ENCODE results near the gene BTBD8.
"Not testable (repeated sequence)": the region's sequence is repeated elsewhere in the genome, so short reads cannot be mapped to it uniquely, and the experiment has no call there.

The BTBD8 gene

DNA sequence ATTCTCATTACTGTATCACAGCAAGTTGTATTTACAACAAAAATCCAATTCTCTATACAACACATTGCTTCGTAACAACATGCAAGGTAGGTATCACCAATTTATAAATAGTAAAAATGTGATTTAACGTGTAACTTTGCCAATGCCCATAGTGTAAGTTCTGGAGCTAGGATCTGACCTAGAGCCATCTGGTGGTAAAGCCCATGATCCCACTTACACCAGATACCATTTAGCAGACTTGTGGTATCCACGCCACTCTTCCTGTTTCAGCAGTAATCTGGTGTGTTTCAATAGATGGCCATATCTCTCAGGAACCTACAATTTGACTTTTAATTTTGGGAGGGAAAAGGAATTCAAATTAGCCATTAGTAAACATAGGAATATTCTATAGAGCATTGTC is 15.1 kb upstream of the BTBD8 start:
- no CpG with 5 or more reads among the region's 3 CpGs for WGBS (ENCODE audit: insufficient coverage, insufficient read length)
- no peak for DNase-seq (ENCODE audit: low read depth, low spot score)

DNA sequence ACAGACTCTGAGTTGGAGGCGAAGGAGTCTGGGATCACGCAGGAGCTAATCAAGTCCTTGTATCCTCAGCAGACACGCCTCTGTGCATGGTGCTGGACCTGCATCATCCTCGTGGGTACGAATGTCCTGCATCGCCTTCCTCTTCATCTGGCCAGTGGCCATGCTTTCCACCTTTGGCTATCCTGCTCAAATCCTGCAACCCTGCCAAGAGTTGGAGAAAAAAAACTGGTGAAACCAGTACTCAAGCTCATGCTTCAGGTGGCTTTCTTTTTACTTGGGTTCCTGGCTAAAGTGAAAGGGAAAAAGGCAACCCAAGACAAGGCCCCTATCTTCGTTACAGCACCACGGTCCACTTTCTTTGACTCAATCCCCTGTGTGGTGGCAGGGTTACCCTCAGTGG is 13.8 kb upstream of the BTBD8 start:
- H3K27ac ChIP-seq (ENCODE audit: low read length): no peak overlapping the region
- no peak for DNase-seq (ENCODE audit: low read depth, low spot score)

More for the DNA sequence above, 15.1 kb upstream of the BTBD8 start:
- Histone ChIP-seq H3K4me3 (ENCODE audit: low read length) (no peak overlapping the region), H3K9me3 (ENCODE audit: control insufficient read depth, insufficient read depth, low read length) (no peaks in the 10 kb centered on the region), H3K36me3 (ENCODE audit: control insufficient read depth, insufficient read depth, low read length) (no peaks in the 10 kb centered on the region), H3K27ac (ENCODE audit: low read length) (no peak overlapping the region), H3K27me3 (ENCODE audit: control insufficient read depth, insufficient read depth, low read length) (no peaks in the 10 kb centered on the region), H3K4me1 (ENCODE audit: control insufficient read depth, insufficient read depth, low read length) (no peaks in the 10 kb centered on the region; the same call in 1 of the 2 replicates)

DNA sequence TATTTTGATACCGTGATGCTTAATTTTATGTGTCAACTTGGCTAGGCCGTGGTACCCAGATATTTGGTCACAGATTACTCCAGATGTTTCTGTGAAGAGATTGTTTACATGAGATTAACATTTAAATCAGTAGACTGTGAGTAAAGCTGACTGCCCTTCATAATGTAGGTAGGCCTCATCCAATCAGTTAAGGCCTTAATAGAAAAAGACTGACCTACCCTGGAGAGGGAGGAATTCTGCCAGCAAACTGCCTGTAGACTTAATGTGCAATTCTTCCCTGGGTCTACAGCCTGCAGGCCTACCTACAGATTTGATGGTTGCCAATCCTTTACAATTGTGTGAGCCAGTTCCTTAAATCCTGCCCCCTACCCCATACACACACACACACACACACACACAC is 9.3 kb upstream of the BTBD8 start:
- WGBS (ENCODE audit: insufficient coverage, insufficient read length): no CpG with 5 or more reads among the region's 2 CpGs
- H3K27ac ChIP-seq (ENCODE audit: low read length): no peak overlapping the region

More for the DNA sequence above, 13.8 kb upstream of the BTBD8 start:
- no peaks in the 10 kb centered on the region; the same call in 1 of the 2 replicates for H3K4me1 ChIP-seq (ENCODE audit: control insufficient read depth, insufficient read depth, low read length)
- no peaks in the 10 kb centered on the region for H3K27me3 ChIP-seq (ENCODE audit: control insufficient read depth, insufficient read depth, low read length)
- H3K4me3 ChIP-seq (ENCODE audit: low read length): no peak overlapping the region
- H3K36me3 ChIP-seq (ENCODE audit: control insufficient read depth, insufficient read depth, low read length): no peaks in the 10 kb centered on the region
- WGBS (ENCODE audit: insufficient coverage, insufficient read length): no CpG with 5 or more reads among the region's 8 CpGs
- H3K9me3 ChIP-seq (ENCODE audit: control insufficient read depth, insufficient read depth, low read length): no peaks in the 10 kb centered on the region

DNA sequence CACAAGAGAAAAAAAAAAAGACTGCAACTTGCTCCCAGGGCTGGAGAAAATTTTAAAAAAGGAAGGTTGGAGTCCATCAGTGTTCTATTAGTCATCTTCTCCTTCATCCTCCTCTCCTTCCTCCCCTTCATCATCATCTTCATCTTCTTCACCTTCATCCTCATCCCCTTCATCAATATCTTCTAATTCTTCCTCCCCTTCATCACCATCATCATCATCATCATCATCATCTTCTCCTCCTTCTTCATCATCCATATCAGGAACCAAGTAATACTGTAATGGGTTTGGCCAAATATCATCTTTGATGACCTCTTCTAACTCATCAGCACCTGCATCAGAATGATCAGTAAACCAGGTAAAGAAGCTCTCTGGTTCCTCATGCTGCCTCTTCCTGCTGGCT is 5.7 kb upstream of the BTBD8 start:
- not testable (repeated sequence) for DNase-seq (ENCODE audit: low read depth, low spot score); H3K27ac ChIP-seq (ENCODE audit: low read length); H3K27me3 ChIP-seq (ENCODE audit: control insufficient read depth, insufficient read depth, low read length); H3K4me1 ChIP-seq (ENCODE audit: control insufficient read depth, insufficient read depth, low read length); H3K4me3 ChIP-seq (ENCODE audit: low read length); H3K36me3 ChIP-seq (ENCODE audit: control insufficient read depth, insufficient read depth, low read length); H3K9me3 ChIP-seq (ENCODE audit: control insufficient read depth, insufficient read depth, low read length)

More for the DNA sequence above, 9.3 kb upstream of the BTBD8 start:
- H3K36me3 ChIP-seq (ENCODE audit: control insufficient read depth, insufficient read depth, low read length): no peaks in the 10 kb centered on the region
- H3K27me3 ChIP-seq (ENCODE audit: control insufficient read depth, insufficient read depth, low read length): no peaks in the 10 kb centered on the region
- DNase-seq (ENCODE audit: low read depth, low spot score): no peak
- no peak overlapping the region for H3K4me3 ChIP-seq (ENCODE audit: low read length)
- H3K9me3 ChIP-seq (ENCODE audit: control insufficient read depth, insufficient read depth, low read length): no peaks in the 10 kb centered on the region
- H3K4me1 ChIP-seq (ENCODE audit: control insufficient read depth, insufficient read depth, low read length): no peaks in the 10 kb centered on the region; the same call in 1 of the 2 replicates

DNA sequence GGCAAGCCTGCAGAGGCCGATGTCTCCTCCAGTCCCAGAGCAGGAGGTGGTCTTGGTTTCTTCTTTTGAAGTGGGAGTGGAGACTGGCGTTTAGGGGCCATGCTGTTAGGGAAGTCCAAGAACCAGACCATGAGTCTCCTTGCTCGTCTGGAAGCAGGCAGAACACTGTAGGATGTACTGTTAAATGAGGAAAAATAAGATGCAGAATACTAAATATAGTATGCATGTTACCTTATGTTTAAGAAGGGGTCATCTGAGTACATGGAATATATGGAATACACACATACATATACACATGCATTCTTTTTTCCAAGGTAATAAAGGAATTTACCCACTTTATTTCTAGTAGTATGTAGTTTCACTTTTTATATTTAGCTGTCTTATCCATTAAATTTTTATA is 4.8 kb upstream of the BTBD8 start, which contains the start of gene SETSIP:
SETSIP (minus strand) TSS at position 101 of the 400 bp plus-strand sequence; CDS start at position 101, 0 bp downstream.
- no CpG with 5 or more reads among the region's 3 CpGs for WGBS (ENCODE audit: insufficient coverage, insufficient read length)
- no peak within 1 kb of the TSS for H3K4me3 ChIP-seq (ENCODE audit: low read length)
- no peaks in the 10 kb centered on the region for H3K4me1 ChIP-seq (ENCODE audit: control insufficient read depth, insufficient read depth, low read length)
- no peak for DNase-seq (ENCODE audit: low read depth, low spot score)
- H3K9me3 ChIP-seq (ENCODE audit: control insufficient read depth, insufficient read depth, low read length): no peaks in the 10 kb centered on the region
- no peaks in the 10 kb centered on the region for H3K27me3 ChIP-seq (ENCODE audit: control insufficient read depth, insufficient read depth, low read length)
- no peak within 1 kb of the TSS for H3K27ac ChIP-seq (ENCODE audit: low read length)
- H3K36me3 ChIP-seq (ENCODE audit: control insufficient read depth, insufficient read depth, low read length): no peaks in the 10 kb centered on the region

DNA sequence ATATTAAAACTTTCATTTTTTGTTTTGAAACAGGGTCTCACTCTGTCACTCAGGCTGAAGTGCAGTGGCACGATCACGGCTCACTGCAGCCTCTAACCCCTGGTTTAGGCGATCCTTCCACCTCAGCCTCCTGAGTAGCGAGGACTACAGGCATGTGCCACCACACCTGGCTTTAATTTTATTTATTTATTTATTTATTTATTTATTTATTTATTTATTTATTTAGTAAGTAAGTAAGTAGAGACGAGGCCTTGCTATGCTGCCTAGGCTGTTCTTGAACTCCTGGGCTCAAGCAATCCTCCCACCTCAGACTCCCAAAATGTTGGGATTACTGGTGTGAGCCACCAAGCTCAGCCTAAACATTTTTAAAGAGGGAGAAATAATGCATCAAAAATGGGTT is 3.8 kb upstream of the BTBD8 start:
- Histone ChIP-seq H3K27ac (ENCODE audit: low read length) (no peak overlapping the region), H3K9me3 (ENCODE audit: control insufficient read depth, insufficient read depth, low read length) (no peaks in the 10 kb centered on the region), H3K4me3 (ENCODE audit: low read length) (no peak overlapping the region), H3K36me3 (ENCODE audit: control insufficient read depth, insufficient read depth, low read length) (no peaks in the 10 kb centered on the region), H3K27me3 (ENCODE audit: control insufficient read depth, insufficient read depth, low read length) (no peaks in the 10 kb centered on the region), H3K4me1 (ENCODE audit: control insufficient read depth, insufficient read depth, low read length) (no peaks in the 10 kb centered on the region)
- WGBS (ENCODE audit: insufficient coverage, insufficient read length): no CpG with 5 or more reads among the region's 5 CpGs
- no peak for DNase-seq (ENCODE audit: low read depth, low spot score)

DNA sequence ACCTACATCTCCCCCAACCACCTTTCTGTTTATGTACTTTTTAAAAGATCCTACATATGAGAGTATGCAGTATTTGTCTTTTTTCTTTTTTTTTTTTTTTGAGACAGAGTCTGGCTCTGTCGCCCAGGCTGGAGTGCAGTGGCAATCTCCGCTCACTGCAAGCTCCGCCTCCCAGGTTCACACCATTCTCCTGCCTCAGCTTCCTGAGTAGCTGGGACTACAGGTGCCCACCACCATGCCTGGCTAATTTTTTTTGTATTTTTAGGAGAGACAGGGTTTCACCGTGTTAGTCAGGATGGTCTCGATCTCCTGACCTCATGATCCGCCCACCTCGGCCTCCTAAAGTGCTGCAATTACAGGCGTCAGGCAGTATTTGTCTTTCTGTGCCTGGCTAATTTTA is 2.1 kb upstream of the BTBD8 start:
- not testable (repeated sequence) for DNase-seq (ENCODE audit: low read depth, low spot score); H3K9me3 ChIP-seq (ENCODE audit: control insufficient read depth, insufficient read depth, low read length); H3K4me1 ChIP-seq (ENCODE audit: control insufficient read depth, insufficient read depth, low read length); H3K27ac ChIP-seq (ENCODE audit: low read length); H3K4me3 ChIP-seq (ENCODE audit: low read length); H3K36me3 ChIP-seq (ENCODE audit: control insufficient read depth, insufficient read depth, low read length); H3K27me3 ChIP-seq (ENCODE audit: control insufficient read depth, insufficient read depth, low read length)
- no CpG with 5 or more reads among the region's 8 CpGs for WGBS (ENCODE audit: insufficient coverage, insufficient read length)

DNA sequence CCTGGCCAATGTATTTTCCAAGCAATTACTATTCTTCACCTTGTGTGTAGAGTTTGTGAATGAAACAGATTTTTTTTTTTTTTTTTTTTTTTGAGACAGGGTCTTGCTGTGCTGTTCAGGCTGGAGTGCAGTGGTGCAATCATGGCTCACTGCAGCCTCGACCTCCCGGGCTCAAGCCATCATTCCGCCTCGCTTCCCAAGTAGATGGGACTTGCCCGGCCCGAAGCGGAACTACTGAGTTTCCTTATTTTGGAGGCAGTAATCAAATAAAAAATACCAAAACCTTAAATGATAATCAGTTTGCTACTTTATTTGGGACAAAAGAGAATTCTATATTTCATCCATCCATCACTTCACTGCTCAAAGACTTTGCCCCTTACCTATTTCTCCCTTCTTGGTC is 704 bp upstream of the BTBD8 start:
- DNase-seq (ENCODE audit: low read depth, low spot score): no peak
- no peak overlapping the region; the same call in 1 of the 2 replicates for H3K4me3 ChIP-seq (ENCODE audit: low read length)
- no peaks in the 10 kb centered on the region for H3K9me3 ChIP-seq (ENCODE audit: control insufficient read depth, insufficient read depth, low read length)
- H3K27ac ChIP-seq (ENCODE audit: low read length): no peak overlapping the region
- H3K4me1 ChIP-seq (ENCODE audit: control insufficient read depth, insufficient read depth, low read length): no peaks in the 10 kb centered on the region
- no peaks in the 10 kb centered on the region for H3K27me3 ChIP-seq (ENCODE audit: control insufficient read depth, insufficient read depth, low read length)
- WGBS (ENCODE audit: insufficient coverage, insufficient read length): no CpG with 5 or more reads among the region's 7 CpGs
- H3K36me3 ChIP-seq (ENCODE audit: control insufficient read depth, insufficient read depth, low read length): no peaks in the 10 kb centered on the region

DNA sequence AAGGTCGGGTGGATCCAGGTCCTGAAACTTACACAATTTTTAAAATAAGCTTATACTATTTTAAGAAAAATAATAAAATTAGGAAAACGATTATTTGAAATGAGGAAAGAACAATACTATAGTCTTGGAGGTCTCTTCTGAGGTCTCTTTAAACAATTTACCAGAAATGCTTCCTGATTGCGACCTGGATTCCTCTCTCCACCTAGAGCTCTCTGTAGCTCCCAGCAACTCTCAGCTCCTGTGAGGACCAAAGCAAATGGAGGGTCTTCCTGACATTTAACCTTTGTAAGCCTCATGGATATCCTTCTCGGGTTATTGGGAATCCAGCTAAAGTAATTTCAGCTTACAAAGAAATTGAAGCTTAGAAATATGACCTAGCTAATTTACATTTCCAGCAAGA is 886 bp downstream of the BTBD8 start:
- H3K4me3 ChIP-seq (ENCODE audit: low read length): peak overlapping the region; percentile 64; the same call in 1 of the 2 replicates
- H3K27ac ChIP-seq (ENCODE audit: low read length): no peak overlapping the region
- WGBS (ENCODE audit: insufficient coverage, insufficient read length): no CpG with 5 or more reads among the region's 4 CpGs

DNA sequence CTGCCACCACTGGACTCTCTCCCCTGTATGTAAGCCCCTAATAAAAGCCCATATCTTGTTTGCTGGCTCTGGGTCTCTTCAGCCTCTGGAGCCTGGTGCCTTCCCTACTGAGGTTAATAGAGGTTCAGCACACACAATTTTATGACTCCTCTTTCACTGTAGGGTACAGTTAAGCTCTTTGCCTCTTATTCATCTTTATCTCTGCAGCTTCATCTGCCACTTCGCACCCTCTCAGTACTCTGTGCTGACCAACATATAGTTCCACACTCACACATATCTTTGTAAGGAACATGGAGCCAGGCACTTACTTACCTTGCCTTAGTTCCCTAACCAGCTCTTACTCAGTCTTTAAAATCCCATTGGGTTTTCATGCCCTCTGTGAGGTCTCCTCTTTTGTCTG is 4.5 kb downstream of the BTBD8 start:
- Histone ChIP-seq H3K4me3 (ENCODE audit: low read length) (no peak overlapping the region), H3K9me3 (ENCODE audit: control insufficient read depth, insufficient read depth, low read length) (peaks cover 2% of the 10 kb centered on the region), H3K27ac (ENCODE audit: low read length) (no peak overlapping the region), H3K4me1 (ENCODE audit: control insufficient read depth, insufficient read depth, low read length) (no peaks in the 10 kb centered on the region), H3K27me3 (ENCODE audit: control insufficient read depth, insufficient read depth, low read length) (no peaks in the 10 kb centered on the region), H3K36me3 (ENCODE audit: control insufficient read depth, insufficient read depth, low read length) (no peaks in the 10 kb centered on the region; the same call in 1 of the 2 replicates)
- no CpG with 5 or more reads among the region's 1 CpG for WGBS (ENCODE audit: insufficient coverage, insufficient read length)
- DNase-seq (ENCODE audit: low read depth, low spot score): no peak

More for the DNA sequence above, 886 bp downstream of the BTBD8 start:
- H3K27me3 ChIP-seq (ENCODE audit: control insufficient read depth, insufficient read depth, low read length): no peaks in the 10 kb centered on the region
- peaks cover 2% of the 10 kb centered on the region for H3K9me3 ChIP-seq (ENCODE audit: control insufficient read depth, insufficient read depth, low read length)
- no peaks in the 10 kb centered on the region for H3K4me1 ChIP-seq (ENCODE audit: control insufficient read depth, insufficient read depth, low read length)
- H3K36me3 ChIP-seq (ENCODE audit: control insufficient read depth, insufficient read depth, low read length): no peaks in the 10 kb centered on the region; the same call in 1 of the 2 replicates
- no peak for DNase-seq (ENCODE audit: low read depth, low spot score)

DNA sequence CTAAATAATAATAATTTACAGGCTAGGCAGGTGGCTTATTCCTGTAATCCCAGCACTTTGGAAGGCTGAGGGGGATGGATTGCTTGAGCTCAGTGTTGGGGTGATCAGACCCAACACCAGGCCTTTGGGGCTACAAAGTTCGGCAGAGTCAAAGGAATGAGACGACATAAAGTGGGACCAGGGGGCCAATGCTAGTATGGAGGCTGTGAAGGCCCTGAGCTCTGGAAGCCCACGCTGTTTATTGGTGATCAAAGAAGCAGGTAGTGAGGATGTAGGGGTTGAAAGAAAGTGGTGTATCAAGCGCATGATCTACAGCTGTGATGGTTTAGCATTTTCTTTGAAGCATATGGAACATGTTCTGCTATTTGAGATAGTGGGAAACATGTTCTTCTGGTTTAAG is 5.6 kb downstream of the BTBD8 start:
- no peak for DNase-seq (ENCODE audit: low read depth, low spot score)
- Histone ChIP-seq H3K4me3 (ENCODE audit: low read length) (no peak overlapping the region), H3K27ac (ENCODE audit: low read length) (no peak overlapping the region), H3K36me3 (ENCODE audit: control insufficient read depth, insufficient read depth, low read length) (no peaks in the 10 kb centered on the region; the same call in 1 of the 2 replicates), H3K9me3 (ENCODE audit: control insufficient read depth, insufficient read depth, low read length) (peaks cover 2% of the 10 kb centered on the region), H3K27me3 (ENCODE audit: control insufficient read depth, insufficient read depth, low read length) (no peaks in the 10 kb centered on the region), H3K4me1 (ENCODE audit: control insufficient read depth, insufficient read depth, low read length) (no peaks in the 10 kb centered on the region)
- WGBS (ENCODE audit: insufficient coverage, insufficient read length): no CpG with 5 or more reads among the region's 4 CpGs

Data from iPS DF 6.9 (cell line).